ENCODE data around the gene FAM193B.

Gene FAM193B

GRCh38 chr5:177515580-177515979 is 38.8 kb downstream of the FAM193B start:
- DNase-seq (ENCODE audit: low spot score): no peak

- no peak for DNase-seq (ENCODE audit: low spot score)
Measured at GRCh38 chr5:177514541-177514940, 39.8 kb downstream of the FAM193B start.

- DNase-seq (ENCODE audit: low spot score): no peak
Measured at GRCh38 chr5:177513500-177513899, 40.9 kb downstream of the FAM193B start.

- DNase-seq (ENCODE audit: low spot score): no peak
Measured at GRCh38 chr5:177512736-177513380, 41.5 kb downstream of the FAM193B start.

- no peak for DNase-seq (ENCODE audit: low spot score)
Measured at GRCh38 chr5:177511796-177512675, 42.3 kb downstream of the FAM193B start.

GRCh38 chr5:177511181-177511580 is 43.2 kb downstream of the FAM193B start:
- no peak for DNase-seq (ENCODE audit: low spot score)

- no peak for DNase-seq (ENCODE audit: low spot score)
Measured at GRCh38 chr5:177510567-177511053, 43.8 kb downstream of the FAM193B start.

- no peak for DNase-seq (ENCODE audit: low spot score)
Measured at GRCh38 chr5:177509991-177510566, 44.3 kb downstream of the FAM193B start.

- DNase-seq (ENCODE audit: low spot score): no peak
Measured at GRCh38 chr5:177509381-177509951, 44.9 kb downstream of the FAM193B start, which contains the start of gene DOK3. TSS of gene DOK3 (minus strand) at chr5:177509826. CDS start at chr5:177509540, 286 bp downstream.

- no peak for DNase-seq (ENCODE audit: low spot score)
Measured at GRCh38 chr5:177508837-177509236, 45.5 kb downstream of the FAM193B start.

- DNase-seq (ENCODE audit: low spot score): no peak
Measured at GRCh38 chr5:177508221-177508611, 46.1 kb downstream of the FAM193B start.

GRCh38 chr5:177507596-177508220 is 46.7 kb downstream of the FAM193B start:
- DNase-seq (ENCODE audit: low spot score): no peak

- DNase-seq (ENCODE audit: low spot score): no peak
Measured at GRCh38 chr5:177507165-177507564, 47.2 kb downstream of the FAM193B start.

GRCh38 chr5:177505075-177505474 is 49.3 kb downstream of the FAM193B start:
- DNase-seq (ENCODE audit: low spot score): no peak

GRCh38 chr5:177504086-177505056 is 50.0 kb downstream of the FAM193B start:
- DNase-seq (ENCODE audit: low spot score): no peak

GRCh38 chr5:177503351-177504085 is 50.8 kb downstream of the FAM193B start:
- no peak for DNase-seq (ENCODE audit: low spot score)

GRCh38 chr5:177502886-177503285 is 51.5 kb downstream of the FAM193B start:
- DNase-seq (ENCODE audit: low spot score): no peak

- DNase-seq (ENCODE audit: low spot score): no peak
Measured at GRCh38 chr5:177501874-177502678, 52.3 kb downstream of the FAM193B start.
